ENCODE data around the gene TTYH2. TPM values are rescaled to one million over a fixed set of nuclear protein-coding genes. Genes with fewer than 3 reads are reported as not detected.

The TTYH2 gene
- total RNA-seq, 2 donors from 2014 or later = 18.2 to 26.0 TPM

DNA sequence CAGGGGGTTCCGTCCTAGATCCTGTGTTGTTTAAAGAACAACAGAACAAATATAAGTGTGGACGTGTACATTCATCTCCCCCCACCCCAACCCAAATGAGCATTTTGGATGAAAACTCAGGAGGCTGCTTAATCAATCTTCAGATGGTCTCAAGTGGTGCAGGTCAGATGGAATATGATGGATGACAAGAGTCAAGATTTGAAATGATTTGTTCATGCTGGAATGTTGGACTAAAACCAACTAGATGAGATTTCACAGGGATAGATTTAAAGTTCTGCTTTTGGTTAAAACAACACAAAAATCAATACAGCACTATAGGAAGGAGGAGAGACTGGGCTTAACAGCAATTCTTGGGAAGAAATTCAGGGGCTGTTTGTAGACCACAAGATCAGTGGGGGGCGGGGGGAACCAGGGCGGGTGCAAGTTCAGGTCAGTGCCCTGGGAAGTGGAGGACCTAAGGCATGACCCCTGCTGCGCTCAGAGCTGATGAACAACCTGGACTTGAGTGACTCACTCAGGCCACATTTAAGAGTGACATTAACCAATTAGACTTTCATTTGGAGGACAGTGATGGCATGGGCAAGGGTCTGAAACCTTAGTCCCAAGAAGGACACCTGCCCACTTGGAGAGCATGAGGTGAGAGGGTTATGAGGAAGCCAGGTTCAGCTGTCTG is 15.1 kb downstream of the TTYH2 start:
- no peak for DNase-seq (ENCODE audit: low spot score)
- no peak for TF ChIP-seq CTCF (IDR thresholded peaks at IDR 0.05)
- no peak overlapping the region for H3K27ac ChIP-seq
- peaks cover 0 to 4% of the 10 kb centered on the region in 2 donors for H3K4me1 ChIP-seq
- peaks cover 22% of the 10 kb centered on the region for H3K36me3 ChIP-seq
- no peak overlapping the region for H3K4me3 ChIP-seq
- H3K27me3 ChIP-seq = no peaks in the 10 kb centered on the region
- H3K9me3 ChIP-seq = no peaks in the 10 kb centered on the region

- Histone ChIP-seq H3K27ac (no peak overlapping the region), H3K27me3 (no peaks in the 10 kb centered on the region), H3K4me3 (no peak overlapping the region), H3K36me3 (peaks cover 10% of the 10 kb centered on the region), H3K9me3 (no peaks in the 10 kb centered on the region), H3K4me1 (peaks cover 0 to 15% of the 10 kb centered on the region in 2 donors)
- no peak for DNase-seq (ENCODE audit: low spot score)
- no peak for TF ChIP-seq CTCF (IDR thresholded peaks at IDR 0.05)
Measured at GRCh38 chr17:74230896-74231295, 17.5 kb downstream of the TTYH2 start.

GRCh38 chr17:74231928-74232907 is 18.8 kb downstream of the TTYH2 start:
- no peak overlapping the region for H3K27ac ChIP-seq
- peaks cover 10% of the 10 kb centered on the region for H3K36me3 ChIP-seq
- DNase-seq (ENCODE audit: low spot score) = no peak
- H3K4me3 ChIP-seq = no peak overlapping the region
- H3K4me1 ChIP-seq = peaks cover 0 to 23% of the 10 kb centered on the region in 2 donors
- no peak for TF ChIP-seq CTCF (IDR thresholded peaks at IDR 0.05)
- H3K9me3 ChIP-seq = no peaks in the 10 kb centered on the region
- H3K27me3 ChIP-seq = no peaks in the 10 kb centered on the region

DNA sequence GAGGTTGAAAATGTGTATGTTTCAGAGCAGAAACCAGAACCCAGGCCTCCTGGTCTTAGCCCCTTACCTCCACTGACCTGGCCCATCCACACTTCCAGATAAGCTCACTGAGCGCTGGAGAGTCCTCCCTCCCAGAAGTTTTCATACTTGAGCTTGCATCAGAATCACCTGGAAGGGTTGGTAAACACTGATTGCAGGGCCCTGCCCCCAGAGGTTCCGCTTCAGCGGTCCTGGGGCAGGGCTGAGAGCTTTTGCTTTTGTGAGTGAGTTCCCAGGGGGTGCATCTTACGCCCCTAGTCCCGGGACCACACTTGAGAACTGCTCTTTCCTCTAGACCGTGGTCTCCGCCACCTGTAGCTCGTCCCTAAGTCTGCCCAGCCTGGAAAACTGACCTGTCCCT is 20.6 kb downstream of the TTYH2 start:
- no peak for DNase-seq (ENCODE audit: low spot score)
- Histone ChIP-seq H3K27me3 (no peaks in the 10 kb centered on the region), H3K9me3 (no peaks in the 10 kb centered on the region), H3K36me3 (peaks cover 10% of the 10 kb centered on the region), H3K4me3 (no peak overlapping the region), H3K27ac (no peak overlapping the region), H3K4me1 (peaks cover 0 to 23% of the 10 kb centered on the region in 2 donors)
- TF ChIP-seq CTCF (IDR thresholded peaks at IDR 0.05) = no peak

DNA sequence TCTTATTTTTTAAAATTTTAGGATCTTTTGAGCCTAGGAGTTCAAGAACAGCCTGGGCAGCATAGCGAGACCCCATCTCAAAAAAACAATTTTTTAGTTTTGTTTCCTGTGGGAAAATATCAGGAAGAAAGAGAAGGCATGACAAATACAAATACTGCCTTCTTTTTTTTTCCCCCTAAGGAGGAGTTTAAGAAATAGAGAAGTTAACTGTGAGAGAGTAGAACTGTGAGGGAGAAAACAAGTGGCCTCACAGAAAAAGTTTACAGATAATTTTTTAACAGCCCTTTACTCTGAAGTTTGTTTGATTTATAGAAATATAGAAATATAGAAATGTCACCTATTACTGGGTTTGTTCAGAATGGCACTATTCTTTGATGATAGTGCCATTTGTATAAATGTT is 21.1 kb downstream of the TTYH2 start:
- TF ChIP-seq CTCF (IDR thresholded peaks at IDR 0.05) = no peak
- no peak for DNase-seq (ENCODE audit: low spot score)
- Histone ChIP-seq H3K27ac (peak overlapping the region; percentile 15 to 59), H3K36me3 (peaks cover 10% of the 10 kb centered on the region), H3K4me1 (peaks cover 0 to 23% of the 10 kb centered on the region in 2 donors), H3K27me3 (no peaks in the 10 kb centered on the region), H3K4me3 (no peak overlapping the region), H3K9me3 (no peaks in the 10 kb centered on the region)

Measured in right atrium auricular region (tissue), 2 donors.